ENCODE measurements around the gene PGM2L1.

DNA sequence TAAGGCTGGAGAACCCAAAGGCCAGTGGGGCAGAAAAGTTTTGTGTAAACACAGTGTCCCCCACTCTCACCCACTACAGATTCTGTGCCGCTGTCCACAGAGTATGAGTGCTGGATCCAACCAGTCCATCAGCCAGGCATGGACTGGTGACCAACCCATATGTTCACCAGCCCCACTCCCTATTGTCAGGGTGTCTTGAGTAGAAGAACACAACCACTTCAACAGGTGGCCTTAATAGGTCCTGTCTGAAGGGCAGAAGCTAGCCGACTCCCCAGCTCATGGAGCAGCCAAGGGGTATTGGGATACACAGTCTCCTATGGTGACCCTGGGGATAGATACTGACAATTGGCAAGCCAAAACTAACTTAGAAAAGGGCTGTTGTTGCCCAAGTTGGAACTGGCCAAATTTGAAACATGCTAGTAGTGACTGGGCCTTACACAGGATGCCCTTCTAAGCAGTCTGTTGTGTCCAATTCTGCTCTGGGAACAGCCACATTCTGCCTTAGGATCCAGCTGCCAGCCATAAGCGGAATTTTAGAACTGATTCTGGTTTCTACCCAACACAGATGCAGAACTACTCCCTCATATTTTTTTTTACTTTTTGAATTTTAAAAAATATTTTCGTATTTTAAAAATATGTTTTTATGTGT is 19.8 kb upstream of the PGM2L1 start:
- TF ChIP-seq, protein P1, sequence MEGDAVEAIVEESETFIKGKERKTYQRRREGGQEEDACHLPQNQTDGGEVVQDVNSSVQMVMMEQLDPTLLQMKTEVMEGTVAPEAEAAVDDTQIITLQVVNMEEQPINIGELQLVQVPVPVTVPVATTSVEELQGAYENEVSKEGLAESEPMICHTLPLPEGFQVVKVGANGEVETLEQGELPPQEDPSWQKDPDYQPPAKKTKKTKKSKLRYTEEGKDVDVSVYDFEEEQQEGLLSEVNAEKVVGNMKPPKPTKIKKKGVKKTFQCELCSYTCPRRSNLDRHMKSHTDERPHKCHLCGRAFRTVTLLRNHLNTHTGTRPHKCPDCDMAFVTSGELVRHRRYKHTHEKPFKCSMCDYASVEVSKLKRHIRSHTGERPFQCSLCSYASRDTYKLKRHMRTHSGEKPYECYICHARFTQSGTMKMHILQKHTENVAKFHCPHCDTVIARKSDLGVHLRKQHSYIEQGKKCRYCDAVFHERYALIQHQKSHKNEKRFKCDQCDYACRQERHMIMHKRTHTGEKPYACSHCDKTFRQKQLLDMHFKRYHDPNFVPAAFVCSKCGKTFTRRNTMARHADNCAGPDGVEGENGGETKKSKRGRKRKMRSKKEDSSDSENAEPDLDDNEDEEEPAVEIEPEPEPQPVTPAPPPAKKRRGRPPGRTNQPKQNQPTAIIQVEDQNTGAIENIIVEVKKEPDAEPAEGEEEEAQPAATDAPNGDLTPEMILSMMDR (IDR thresholded peaks at IDR 0.05; ENCODE audit: low read depth, low read length) = no peak
- no peak for TF ChIP-seq EZH2phosphoT487 (IDR thresholded peaks at IDR 0.05; ENCODE audit: low read depth)
